Measurements from ENCODE around the gene QRICH2. TPM values are rescaled to one million over a fixed set of nuclear protein-coding genes. Genes with fewer than 3 reads are reported as not detected.
A peak's percentile ranks its signal among the peaks of the same experiment; 100 is the strongest.

Gene QRICH2
- total and polyA plus RNA-seq, 3 donors from 2014 or later, result 27.0 to 43.4 (median 39.0) TPM

GRCh38 chr17:76296186-76296585 is 11.9 kb downstream of the QRICH2 start:
- Histone ChIP-seq H3K36me3 (ENCODE audit: low read depth, missing control alignments) (no peaks in the 10 kb centered on the region), H3K4me1 (peaks cover 7% of the 10 kb centered on the region), H3K9me3 (no peaks in the 10 kb centered on the region), H3K27ac (peak overlapping the region in 1 of 2 donors; percentile 24), H3K27me3 (no peaks in the 10 kb centered on the region), H3K4me3 (no peak overlapping the region)
- peak; percentile 81 for DNase-seq
- WGBS, 2 donors, result 36 to 62% methylated on average over 4 of the region's 4 CpGs
- intact Hi-C loops (cut with DNase I; ENCODE audit: low total_unique reads), result no loop called here
- TF ChIP-seq CTCF (IDR thresholded peaks at IDR 0.05), result peak in 1 of 3 experiments; percentile 28
- no peak for TF ChIP-seq POLR2A (IDR thresholded peaks at IDR 0.05)

GRCh38 chr17:76293106-76293505 is 15.0 kb downstream of the QRICH2 start:
- no peak for DNase-seq
- peaks cover 7% of the 10 kb centered on the region for H3K4me1 ChIP-seq
- H3K27me3 ChIP-seq, result no peaks in the 10 kb centered on the region
- no peaks in the 10 kb centered on the region for H3K36me3 ChIP-seq (ENCODE audit: low read depth, missing control alignments)
- H3K9me3 ChIP-seq, result no peaks in the 10 kb centered on the region
- TF ChIP-seq CTCF (IDR thresholded peaks at IDR 0.05), result no peak
- no peak overlapping the region for H3K4me3 ChIP-seq
- H3K27ac ChIP-seq, result no peak overlapping the region
- intact Hi-C loops (cut with DNase I; ENCODE audit: low total_unique reads), result no loop called here
- 93 to 98% methylated on average over 6 to 7 of the region's 7 CpGs for WGBS, 2 donors

- intact Hi-C loops (cut with DNase I; ENCODE audit: low total_unique reads), result no loop called here
- 98 to 100% methylated on average over 1 to 4 of the region's 4 CpGs for WGBS, 2 donors
- H3K36me3 ChIP-seq (ENCODE audit: low read depth, missing control alignments), result no peaks in the 10 kb centered on the region
- H3K27me3 ChIP-seq, result no peaks in the 10 kb centered on the region
- no peak overlapping the region for H3K27ac ChIP-seq
- no peak for DNase-seq
- peaks cover 7% of the 10 kb centered on the region for H3K4me1 ChIP-seq
- no peak overlapping the region for H3K4me3 ChIP-seq
- no peak for TF ChIP-seq POLR2A (IDR thresholded peaks at IDR 0.05)
- TF ChIP-seq CTCF (IDR thresholded peaks at IDR 0.05), result no peak
- no peaks in the 10 kb centered on the region for H3K9me3 ChIP-seq
These were observed 15.5 kb downstream of the QRICH2 start for GRCh38 chr17:76292567-76292966.

GRCh38 chr17:76281573-76282371 is 26.3 kb downstream of the QRICH2 start:
- peak; percentile 64 for DNase-seq
- Histone ChIP-seq H3K4me1 (peaks cover 17% of the 10 kb centered on the region), H3K27ac (no peak overlapping the region), H3K9me3 (no peaks in the 10 kb centered on the region), H3K36me3 (ENCODE audit: low read depth, missing control alignments) (no peaks in the 10 kb centered on the region), H3K27me3 (no peaks in the 10 kb centered on the region), H3K4me3 (no peak overlapping the region)
- TF ChIP-seq POLR2A (IDR thresholded peaks at IDR 0.05) (no peak), CTCF (IDR thresholded peaks at IDR 0.05) (no peak)
- WGBS, 2 donors, result 50 to 92% methylated on average over 2 to 23 of the region's 23 CpGs
- intact Hi-C loops (cut with DNase I; ENCODE audit: low total_unique reads), result loop anchor here (5.0 kb wide), 1 partner anchor 159 kb away; no protein-coding TSS in a partner anchor

GRCh38 chr17:76280650-76281049 is 27.4 kb downstream of the QRICH2 start:
- 93 to 94% methylated on average over 14 to 15 of the region's 15 CpGs for WGBS, 2 donors
- intact Hi-C loops (cut with DNase I; ENCODE audit: low total_unique reads), result loop anchor here (5.0 kb wide), 1 partner anchor 158 kb away; no protein-coding TSS in a partner anchor
- no peaks in the 10 kb centered on the region for H3K36me3 ChIP-seq (ENCODE audit: low read depth, missing control alignments)
- TF ChIP-seq CTCF (IDR thresholded peaks at IDR 0.05), result no peak
- no peak for TF ChIP-seq POLR2A (IDR thresholded peaks at IDR 0.05)
- DNase-seq, result no peak
- H3K4me3 ChIP-seq, result no peak overlapping the region
- H3K9me3 ChIP-seq, result no peaks in the 10 kb centered on the region
- no peak overlapping the region for H3K27ac ChIP-seq
- H3K27me3 ChIP-seq, result no peaks in the 10 kb centered on the region
- peaks cover 17% of the 10 kb centered on the region for H3K4me1 ChIP-seq

All from testis (tissue), 3 donors.